Heart right ventricle (tissue), 16 donors: ENCODE data around the gene EMC7. TPM values are rescaled to one million over a fixed set of nuclear protein-coding genes. Genes with fewer than 3 reads are reported as not detected.
A peak's percentile ranks its signal among the peaks of the same experiment; 100 is the strongest.

Experiments used
- ATAC-seq, 8 donors: fragments of 200-7000 bp; cut with Tn5 transposase; one replicate each; pipeline ENCODE4 v1.9.1; 2020; ENCODE audit warnings: mild to moderate bottlenecking in 8 of 8, moderate library complexity in 8 of 8, moderate number of reproducible peaks in 1 of 8
- DNase-seq, 2 donors: peaks; one replicate each; pipeline ENCODE4 v3.0.0-alpha.2; 2020
- H3K27ac ChIP-seq, 10 donors: fragments of 200-600 bp; sonication (generic) in 2 of 10; one replicate each; pipeline versions ENCODE4 v1.5.0 to v1.8.0; 2020 to 2022; ENCODE audit warnings: mild to moderate bottlenecking in 3 of 10
- H3K27me3 ChIP-seq, 7 donors: fragments of 200-600 bp; one replicate each; pipeline ENCODE4 v1.8.0; 2021 to 2022; ENCODE audit warnings: mild to moderate bottlenecking in 2 of 7
- H3K36me3 ChIP-seq, 9 donors: fragments of 200-600 bp; sonication (generic) in 1 of 9; one replicate each; pipeline versions ENCODE4 v1.5.0 to v1.8.0; 2020 to 2022; ENCODE audit warnings: mild to moderate bottlenecking in 2 of 9
- H3K4me1 ChIP-seq, 9 donors: fragments of 200-600 bp; sonication (generic) in 1 of 9; one replicate each; pipeline versions ENCODE4 v1.5.0 to v1.8.0; 2020 to 2022; ENCODE audit warnings: mild to moderate bottlenecking in 4 of 9
- H3K4me3 ChIP-seq, 10 donors: fragments of 200-600 bp; sonication (generic) in 2 of 10; one replicate each; pipeline versions ENCODE4 v1.5.0 to v1.8.0; 2020 to 2022; ENCODE audit warnings: mild to moderate bottlenecking in 7 of 10, moderate library complexity in 2 of 10
- H3K9me3 ChIP-seq, 11 donors: fragments of 200-600 bp in 10 of 11; sonication (generic) in 2 of 11; one replicate each; pipeline versions ENCODE4 v1.5.0 to v1.8.0; 2013 to 2022; ENCODE audit warnings: mild to moderate bottlenecking in 2 of 11, control low read depth in 1 of 11, moderate library complexity in 1 of 11
- WGBS, 2 donors: extraction: QIAGEN DNeasy Blood & Tissue Kit; methylation state at CpG; one replicate each; pipeline ENCODE4 v1.1.7; 2013; ENCODE audit warnings: inconsistent platforms in 1 of 2; 5-methylcytosine and 5-hydroxymethylcytosine counted together
- intact Hi-C, 10 donors: fragments of 100-400 bp; cut with DNase I; formaldehyde crosslinking; loops; one replicate each; pipeline versions ENCODE4 v1.11.1 to v1.14.2; 2022
- polyA plus RNA-seq, 2 donors: library from polyadenylated mRNA; stranded (reverse); fragments of 200-250 nt; gene quantifications; one replicate each; pipeline ENCODE4 v1.2.3, GENCODE V29; 2013
- total RNA-seq, 10 donors: library from RNA; stranded (reverse); fragmentation: NEBNext Ultra II Directional in 3 of 10; extraction: Animal tissue kit (Norgen Biotek cat#: 25700) in 3 of 10; gene quantifications; one replicate each; pipeline versions ENCODE4 v1.2.1 to v1.2.4, GENCODE V29; 2021 to 2023
- TF ChIP-seq, protein P1 (sequence below), 9 donors: fragments of 200-600 bp; sonication (generic) in 2 of 9; IDR thresholded peaks; one replicate each; pipeline versions ENCODE4 v1.5.0 to v1.8.0; 2021 to 2022; ENCODE audit warnings: antibody characterized with exemption in 9 of 9, mild to moderate bottlenecking in 5 of 9, moderate library complexity in 1 of 9
- donor health status: Arrhythmogenic right ventricular cardiomyopathy.
- donor health status: ischemic (EF 13 %, LVEDD 7.1; RV severe dilation, severe dysfunction).
- donor health status: healthy with polysubstance abuse.
- donor health status: DM: no; HTN: yes; CAD: no.
- donor health status: DM: no; HTN: no; CAD: no.
- donor health status: ischemic (EF 25% LVEDD 6.9; RV normal size, moderate dysfunction).
- donor health status: ischemic (EF 25% LVEDD 5.7; RV mildly dilated, moderate dysfunction).
- donor health status: healthy.
- donor health status: DM: yes; HTN: yes; CAD: no.
- donor health status: Ischemic cardiomyopathy.
- donor health status: ischemic (EF 35%, LVEDD 5.7; RV mildly dilated, moderate dysfunction).
- donor health status: nonischemic (EF 11% LVEDD 7.7; RV severe dilation, severe dysfunction).
- donor health status: DM: yes; HTN: yes; CAD: no.
- donor health status: PGD.
- donor health status: ischemic (EF 29% LVEDD 5.4; RV normal size, mild dysfunction).
- donor health status: nonischemic (EF 23%, LVEDD 6.1; RV moderate dilation, normal function).

Gene EMC7
- total and polyA plus RNA-seq, 12 donors: 49.4 to 150 (median 61.4) TPM

DNA sequence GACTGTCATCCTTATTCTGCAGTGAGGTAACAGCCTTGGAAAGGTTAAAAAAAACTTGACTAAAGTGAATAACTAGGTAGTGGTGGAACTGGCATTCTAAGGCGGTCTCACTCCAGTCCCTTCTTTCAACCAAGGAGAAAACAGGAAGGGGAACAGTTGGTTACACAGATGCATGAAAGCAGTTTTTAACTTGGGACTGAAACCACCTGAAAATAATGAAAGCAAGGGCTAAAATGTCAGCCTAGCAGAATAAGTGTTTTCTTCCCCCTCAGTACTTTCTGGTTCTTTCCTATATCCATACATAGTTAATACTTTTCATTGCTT, 61.9 kb downstream of the EMC7 start:
- Histone ChIP-seq H3K27me3 (no peaks in the 10 kb centered on the region), H3K36me3 (no peaks in the 10 kb centered on the region), H3K4me1 (peaks cover 0 to 32% (median 15%) of the 10 kb centered on the region in 9 donors), H3K27ac (peak overlapping the region in 5 of 10 donors; percentile 90 to 99 (median 94)), H3K4me3 (peak overlapping the region in 9 of 10 donors; percentile 58 to 95 (median 90)), H3K9me3 (no peaks in the 10 kb centered on the region)
- ATAC-seq: no peak
- intact Hi-C loops: loop anchor here in 1 of 10 donors (10.0 kb wide), 1 partner anchor 65 kb away; the partner anchor contains the start of genes EMC7 and PGBD4
- no peak for DNase-seq
- WGBS, 2 donors: 76 to 79% methylated on average over 1 of the region's 1 CpG
- TF ChIP-seq, protein P1, sequence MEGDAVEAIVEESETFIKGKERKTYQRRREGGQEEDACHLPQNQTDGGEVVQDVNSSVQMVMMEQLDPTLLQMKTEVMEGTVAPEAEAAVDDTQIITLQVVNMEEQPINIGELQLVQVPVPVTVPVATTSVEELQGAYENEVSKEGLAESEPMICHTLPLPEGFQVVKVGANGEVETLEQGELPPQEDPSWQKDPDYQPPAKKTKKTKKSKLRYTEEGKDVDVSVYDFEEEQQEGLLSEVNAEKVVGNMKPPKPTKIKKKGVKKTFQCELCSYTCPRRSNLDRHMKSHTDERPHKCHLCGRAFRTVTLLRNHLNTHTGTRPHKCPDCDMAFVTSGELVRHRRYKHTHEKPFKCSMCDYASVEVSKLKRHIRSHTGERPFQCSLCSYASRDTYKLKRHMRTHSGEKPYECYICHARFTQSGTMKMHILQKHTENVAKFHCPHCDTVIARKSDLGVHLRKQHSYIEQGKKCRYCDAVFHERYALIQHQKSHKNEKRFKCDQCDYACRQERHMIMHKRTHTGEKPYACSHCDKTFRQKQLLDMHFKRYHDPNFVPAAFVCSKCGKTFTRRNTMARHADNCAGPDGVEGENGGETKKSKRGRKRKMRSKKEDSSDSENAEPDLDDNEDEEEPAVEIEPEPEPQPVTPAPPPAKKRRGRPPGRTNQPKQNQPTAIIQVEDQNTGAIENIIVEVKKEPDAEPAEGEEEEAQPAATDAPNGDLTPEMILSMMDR (IDR thresholded peaks at IDR 0.05): no peak

DNA sequence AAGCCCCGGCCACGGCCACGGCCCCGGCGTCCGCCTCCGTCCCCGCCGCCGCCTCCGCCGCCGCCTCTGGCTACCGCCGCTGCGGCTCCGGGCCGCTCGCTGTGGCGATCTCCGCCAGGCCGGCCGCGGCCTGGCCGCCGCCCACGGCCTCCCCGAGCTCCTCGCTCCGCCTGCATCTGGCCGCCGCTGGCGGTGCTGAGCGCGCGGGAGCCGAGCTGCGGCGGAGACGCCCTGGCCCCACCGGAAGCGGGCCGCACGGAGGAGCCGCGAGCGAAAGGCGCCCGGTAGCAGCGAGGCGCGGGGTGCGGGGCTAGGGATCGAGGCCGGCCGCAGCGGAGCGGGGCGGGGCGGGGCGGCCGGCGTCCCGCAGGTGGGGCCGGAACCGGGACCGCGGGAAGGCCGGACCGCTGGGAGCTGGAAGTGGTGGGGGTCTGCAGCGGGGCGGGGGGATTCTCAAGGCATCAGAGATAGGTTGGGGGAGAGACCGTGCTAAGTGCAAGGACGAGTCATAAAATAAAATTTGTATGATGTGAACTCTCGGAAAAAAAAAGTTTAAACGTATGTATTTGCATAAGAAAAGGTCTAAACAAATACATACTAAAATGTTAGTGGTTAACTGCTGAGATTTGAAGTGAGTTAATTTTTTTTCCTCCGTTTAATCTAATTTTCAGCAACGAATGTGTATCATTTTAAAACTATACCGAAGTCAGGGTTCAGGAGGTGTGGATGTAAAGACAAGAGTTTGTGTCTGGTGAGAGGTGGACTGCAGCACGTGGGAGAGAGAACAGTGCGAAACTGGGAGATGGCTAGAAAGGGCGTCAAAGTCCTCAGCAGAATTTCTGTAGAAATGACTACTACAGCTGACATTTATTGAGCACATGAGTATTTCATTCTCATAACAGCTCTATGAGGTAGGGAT, 62.5 kb downstream of the EMC7 start, which contains the start of gene AVEN:
TSS of gene AVEN (minus strand) at position 334 of the 919 bp plus-strand sequence. CDS start at position 176, 158 bp downstream.
- peak; percentile 35 to 67 for DNase-seq
- peak; percentile 53 to 83 (median 71) for ATAC-seq
- no peaks in the 10 kb centered on the region for H3K27me3 ChIP-seq
- no peaks in the 10 kb centered on the region for H3K9me3 ChIP-seq
- WGBS, 2 donors: 1 to 2% methylated on average over 80 to 81 of the region's 82 CpGs
- H3K4me1 ChIP-seq: peaks cover 0 to 32% (median 15%) of the 10 kb centered on the region in 9 donors
- H3K4me3 ChIP-seq: peak within 1 kb of the TSS; percentile 45 to 95 (median 86)
- TF ChIP-seq, protein P1 (IDR thresholded peaks at IDR 0.05): no peak
- intact Hi-C loops: loop anchor here in 1 of 10 donors (10.0 kb wide), 1 partner anchor 66 kb away; the partner anchor contains the start of genes EMC7 and PGBD4
- H3K27ac ChIP-seq: peak within 1 kb of the TSS; percentile 90 to 99 (median 94)
- H3K36me3 ChIP-seq: no peaks in the 10 kb centered on the region

DNA sequence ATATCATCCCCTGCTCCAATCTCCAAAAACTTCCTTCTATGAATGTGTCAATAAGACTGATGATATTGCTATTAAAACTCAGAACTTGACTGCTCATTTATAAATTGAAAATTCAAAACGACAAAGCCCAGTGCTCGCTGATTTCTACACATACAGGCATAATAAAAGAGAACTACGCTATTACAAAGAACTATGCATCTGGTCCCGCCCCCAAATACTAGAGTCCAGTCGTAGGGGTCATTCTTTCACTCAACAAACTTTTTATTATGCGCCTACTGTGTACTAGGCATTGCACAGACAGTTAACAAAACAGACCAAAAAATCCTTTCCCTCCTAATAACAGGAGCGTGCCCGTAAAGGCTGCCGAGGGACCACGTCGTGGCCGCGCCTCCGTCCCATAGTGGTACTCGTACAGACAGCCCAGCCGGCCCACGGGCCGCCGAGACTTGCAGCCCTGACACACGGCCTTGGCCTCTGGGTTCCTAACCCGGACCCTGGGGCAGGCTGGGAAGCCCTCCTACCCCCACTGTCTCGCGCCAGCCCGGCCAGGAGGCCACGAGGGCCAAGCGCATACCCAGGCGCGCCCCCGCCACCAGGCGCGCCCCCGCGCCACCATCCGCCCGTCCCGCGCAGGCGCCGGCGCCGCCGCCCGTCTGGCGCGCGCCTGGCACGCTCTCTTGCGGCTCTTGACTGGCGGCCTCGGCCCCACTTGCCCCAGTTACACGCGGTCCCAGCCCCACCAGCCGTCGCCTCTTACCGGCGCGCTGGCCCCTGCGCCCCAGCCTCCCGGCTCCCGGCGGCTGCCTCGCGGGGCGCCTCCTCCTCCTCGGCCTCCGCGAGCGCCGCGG, 63.4 kb downstream of the EMC7 start:
- Histone ChIP-seq H3K9me3 (no peaks in the 10 kb centered on the region), H3K4me1 (peaks cover 0 to 32% (median 15%) of the 10 kb centered on the region in 9 donors), H3K27ac (peak overlapping the region; percentile 90 to 99 (median 94)), H3K36me3 (no peaks in the 10 kb centered on the region), H3K27me3 (no peaks in the 10 kb centered on the region), H3K4me3 (peak overlapping the region; percentile 45 to 95 (median 86))
- TF ChIP-seq, protein P1 (IDR thresholded peaks at IDR 0.05): no peak
- 1% methylated on average over 63 to 68 of the region's 70 CpGs for WGBS, 2 donors
- DNase-seq (peak; percentile 63 to 84), ATAC-seq (peak; percentile 92 to 96 (median 94))
- intact Hi-C loops: loop anchor here in 1 of 10 donors (10.0 kb wide), 1 partner anchor 67 kb away; the partner anchor contains the start of genes EMC7 and PGBD4

Other genes starting within 250 kb of the EMC7 start
- gene CHRM5, start 133.4 kb downstream of the EMC7 start, total RNA-seq: not detected
- gene CHRM5, start 133.4 kb downstream of the EMC7 start, polyA plus RNA-seq: not detected
- gene AVEN, start 62.7 kb downstream of the EMC7 start, total RNA-seq: 10 to 100 TPM; 14.6 to 30.6 (median 20.0) TPM
- gene AVEN, start 62.7 kb downstream of the EMC7 start, polyA plus RNA-seq: 10 to 100 TPM; 10.2 to 33.9 TPM
- 1 to 10 TPM; 1.2 to 2.5 (median 1.9) TPM for gene PGBD4, start 221 bp upstream of the EMC7 start, total RNA-seq
- gene PGBD4, start 221 bp upstream of the EMC7 start, polyA plus RNA-seq: 1 to 10 TPM in 1 of 2 donors, under 1 TPM in 1; 0.39 to 1.1 TPM
- 10 to 100 TPM; 11.5 to 20.2 (median 17.4) TPM for gene KATNBL1, start 108.2 kb upstream of the EMC7 start, total RNA-seq
- gene KATNBL1, start 108.2 kb upstream of the EMC7 start, polyA plus RNA-seq: 10 to 100 TPM; 10.6 to 41.6 TPM
- gene EMC4, start 123.2 kb upstream of the EMC7 start, total RNA-seq: 100 to 1,000 TPM in 1 of 10 donors, 10 to 100 TPM in 9; 67.9 to 107 (median 80.9) TPM
- 100 to 1,000 TPM; 143 to 152 TPM for gene EMC4, start 123.2 kb upstream of the EMC7 start, polyA plus RNA-seq
- gene SLC12A6, start 235.9 kb upstream of the EMC7 start, total RNA-seq: 10 to 100 TPM; 20.0 to 33.6 (median 26.0) TPM
- 1 to 10 TPM; 3.4 to 8.7 TPM for gene SLC12A6, start 235.9 kb upstream of the EMC7 start, polyA plus RNA-seq
- 100 to 1,000 TPM in 9 of 10 donors, 10 to 100 TPM in 1; 92.3 to 159 (median 119) TPM for gene NOP10, start 241.3 kb upstream of the EMC7 start, total RNA-seq
- gene NOP10, start 241.3 kb upstream of the EMC7 start, polyA plus RNA-seq: 100 to 1,000 TPM; 101 to 410 TPM
- not detected for gene NUTM1, start 241.5 kb upstream of the EMC7 start, total RNA-seq
- under 1 TPM in 1 of 2 donors, not detected in 1; under 0.01 TPM for gene NUTM1, start 241.5 kb upstream of the EMC7 start, polyA plus RNA-seq